GM18909 (cell line): ENCODE measurements around the gene HNMT.

Experiments
- ATAC-seq: cut with Tn5 transposase; IDR thresholded peaks from one replicate; pipeline ENCODE4 v1.9.1; 2021; ENCODE audit warnings: mild to moderate bottlenecking; ENCODE audit not compliant: unreplicated experiment, poor library complexity

The HNMT gene

GRCh38 chr2:137944714-137945113, 19.6 kb upstream of the HNMT start:
- ATAC-seq, result no peak

- no peak for ATAC-seq
These were observed 19.0 kb upstream of the HNMT start for GRCh38 chr2:137945229-137945628.

DNA sequence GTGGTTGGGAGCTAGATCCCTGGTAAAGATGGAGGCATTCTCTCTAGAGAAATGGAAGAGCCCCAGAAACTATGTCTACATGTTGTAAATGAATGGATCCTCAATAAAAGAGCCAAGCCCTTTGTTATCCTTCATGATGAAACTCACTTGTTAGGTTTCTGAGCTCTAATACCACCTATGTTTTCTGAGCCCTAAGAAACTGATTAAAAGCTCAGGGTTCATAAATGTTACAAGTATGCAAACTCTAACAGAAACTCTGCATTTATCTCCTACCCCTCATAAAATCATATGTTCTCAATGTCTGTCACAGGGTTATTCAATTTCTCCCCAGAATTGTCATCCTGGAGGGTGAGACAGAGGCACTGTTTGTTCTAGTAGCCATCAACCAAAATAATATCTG, 18.0 kb upstream of the HNMT start:
- ATAC-seq, result no peak

DNA sequence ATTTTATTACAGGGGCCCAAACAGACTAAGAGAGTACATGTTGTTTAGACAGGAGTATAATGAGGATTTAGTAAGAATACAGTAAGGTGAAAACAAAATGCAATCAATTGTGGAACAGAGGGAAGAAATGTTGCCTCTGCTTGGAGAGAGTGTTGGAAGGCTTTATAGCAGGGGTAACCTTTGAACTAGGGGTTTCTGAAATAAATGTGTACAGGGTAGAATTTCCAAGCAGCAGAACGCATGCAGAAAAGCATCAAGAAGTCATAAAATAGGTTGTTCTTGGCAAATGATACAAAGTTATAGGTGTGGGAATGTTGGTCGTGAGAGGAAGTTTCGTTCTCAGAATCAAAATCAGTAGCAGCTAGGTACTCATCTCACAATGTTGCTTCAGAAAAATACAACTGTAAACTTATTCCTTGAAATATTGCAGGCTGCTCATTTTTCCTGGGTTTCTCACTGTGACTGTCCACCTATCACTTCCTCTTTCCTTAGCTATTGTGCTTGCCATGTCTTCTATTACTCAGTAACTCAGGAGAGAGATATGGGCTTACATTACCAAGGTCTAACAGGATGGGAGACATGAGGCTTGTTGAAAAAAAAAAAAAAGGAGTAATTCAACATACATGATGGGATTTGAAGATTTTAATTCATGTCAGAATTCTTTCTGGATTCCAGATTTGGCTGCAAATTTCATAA, 17.1 kb upstream of the HNMT start:
- no peak for ATAC-seq

DNA sequence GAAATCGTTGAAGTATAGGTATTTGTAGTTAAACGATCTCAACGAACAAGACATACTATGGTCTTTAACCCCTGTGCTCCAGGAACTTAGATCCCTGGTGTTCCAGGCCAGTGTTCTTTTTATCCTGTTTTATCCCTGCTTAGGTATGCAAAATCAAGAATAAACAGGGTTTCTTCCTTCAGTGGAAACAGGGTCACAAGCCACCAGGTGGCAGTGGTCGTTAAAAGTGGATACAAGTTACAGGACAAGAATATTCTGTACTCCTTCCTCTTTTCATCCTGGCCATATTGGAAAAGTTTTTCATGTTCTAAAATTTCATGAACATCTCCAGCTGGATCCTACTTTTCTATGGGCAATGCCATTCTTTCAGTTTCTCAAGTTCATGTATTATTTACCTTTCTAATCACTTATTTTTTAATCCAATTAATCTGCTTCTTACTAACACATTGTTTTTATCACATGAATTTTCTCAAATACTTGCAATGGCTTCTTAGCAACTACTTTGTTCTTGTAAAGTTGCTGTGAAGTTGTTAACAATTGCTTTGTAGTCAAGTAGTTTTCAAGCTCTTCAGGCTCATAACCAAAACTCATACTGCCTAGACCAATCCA, 16.4 kb upstream of the HNMT start:
- ATAC-seq, result peak; percentile 47

- ATAC-seq, result no peak
These were observed 15.4 kb upstream of the HNMT start for GRCh38 chr2:137948894-137949293.

GRCh38 chr2:137950238-137950637, 14.0 kb upstream of the HNMT start:
- ATAC-seq, result no peak

DNA sequence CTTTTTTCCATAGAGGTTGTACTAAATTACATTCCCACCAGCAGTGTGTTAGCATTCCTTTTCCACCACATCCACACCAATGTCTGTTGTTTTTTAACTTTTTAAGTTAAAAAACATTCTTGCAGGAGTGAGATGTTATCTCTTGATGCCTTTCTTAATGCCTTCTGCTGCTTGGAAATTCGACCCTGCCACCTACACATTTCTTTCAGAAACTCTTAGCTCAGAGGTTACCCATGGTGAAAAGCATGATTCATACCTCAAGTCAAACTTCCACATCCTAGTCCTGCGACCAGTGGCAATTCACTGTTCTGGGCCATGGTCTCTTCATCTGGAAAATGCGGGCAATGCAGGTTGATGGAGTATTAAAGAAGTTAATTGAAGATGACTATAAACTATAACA, 12.7 kb upstream of the HNMT start:
- ATAC-seq, result no peak

GRCh38 chr2:137952586-137953129, 11.6 kb upstream of the HNMT start:
- ATAC-seq, result no peak

- no peak for ATAC-seq
These were observed 8.7 kb upstream of the HNMT start for GRCh38 chr2:137955536-137955935.

GRCh38 chr2:137957033-137957432, 7.2 kb upstream of the HNMT start:
- ATAC-seq, result no peak

DNA sequence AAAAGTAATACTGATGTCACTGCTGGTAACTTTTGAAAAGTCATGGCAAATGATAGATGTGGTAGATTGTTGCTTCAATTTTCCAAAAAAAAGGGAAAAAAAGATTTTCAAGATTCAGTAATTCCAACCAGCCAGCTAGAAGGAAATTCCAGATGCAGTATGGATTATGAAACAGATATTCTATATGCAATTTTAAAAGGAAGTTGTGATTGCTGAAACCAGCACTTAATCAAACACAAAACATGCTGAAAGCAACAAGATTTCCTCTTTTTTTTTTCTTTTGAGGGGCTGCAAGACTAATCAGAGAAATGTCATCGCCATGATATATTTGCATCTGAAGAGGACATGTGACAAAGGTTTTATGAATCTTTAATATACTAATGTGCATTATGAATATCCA, 5.1 kb upstream of the HNMT start:
- ATAC-seq, result no peak

DNA sequence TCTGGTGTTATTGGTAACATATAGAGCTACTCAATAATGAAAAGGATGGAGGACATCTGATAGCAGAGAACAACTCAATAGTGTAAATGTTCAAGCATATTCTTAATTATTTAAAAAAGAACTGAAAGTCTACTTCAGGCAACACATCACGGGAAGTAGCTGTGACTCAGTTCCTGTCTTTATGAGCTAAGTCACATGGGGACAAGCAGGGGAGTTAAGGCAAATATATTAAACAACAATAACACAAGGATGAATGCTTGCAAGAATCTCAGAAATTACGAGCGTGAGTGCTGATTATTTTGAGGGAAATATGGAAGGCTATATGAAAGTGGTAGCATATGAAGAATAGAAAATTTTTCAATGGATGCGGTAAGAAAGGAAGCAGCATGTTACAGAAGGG, 4.0 kb upstream of the HNMT start:
- no peak for ATAC-seq

DNA sequence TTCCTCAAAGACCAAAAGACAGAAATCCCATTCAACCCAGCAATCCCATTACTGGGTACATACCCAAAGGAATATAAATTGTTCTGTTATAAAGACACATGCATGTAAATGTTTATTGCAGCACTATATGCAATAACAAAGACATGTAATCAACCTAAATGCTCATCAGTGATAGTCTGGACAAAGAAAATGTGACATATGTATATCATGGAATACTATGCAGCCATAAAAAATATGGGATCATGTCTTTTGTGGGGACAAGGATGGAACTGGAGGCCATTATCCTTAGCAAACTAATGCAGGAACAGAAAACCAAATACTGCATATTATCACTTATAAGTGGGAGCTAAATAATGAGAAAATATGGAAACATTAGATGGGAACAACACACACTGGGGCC, 2.7 kb upstream of the HNMT start:
- no peak for ATAC-seq

DNA sequence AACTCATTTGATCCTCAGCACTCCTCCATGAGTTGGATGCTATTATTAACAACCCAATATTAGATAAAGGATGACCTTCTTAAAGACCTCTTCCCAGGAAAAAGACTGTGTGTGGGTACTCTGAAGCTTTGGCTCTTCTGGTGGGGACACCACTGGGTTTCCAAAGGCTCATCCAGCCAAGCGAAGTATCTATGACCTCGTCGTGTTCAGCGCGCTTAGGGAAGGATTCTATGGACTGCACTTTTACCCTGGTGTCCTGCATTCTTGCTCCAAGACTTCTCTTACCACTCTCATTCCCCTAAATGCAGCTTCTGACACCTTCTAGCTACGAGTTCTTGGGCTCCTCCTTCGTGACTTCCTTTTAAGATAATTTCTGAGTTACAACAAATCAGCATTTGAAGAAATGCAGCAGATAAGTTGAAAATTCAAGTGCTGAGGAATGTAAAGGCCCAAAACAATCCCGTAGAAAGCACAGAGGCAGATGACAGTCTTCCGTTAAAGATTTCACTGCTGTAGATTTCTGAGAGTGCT, 673 bp upstream of the HNMT start:
- no peak for ATAC-seq

GRCh38 chr2:137964859-137965459, 686 bp downstream of the HNMT start:
- ATAC-seq, result no peak

DNA sequence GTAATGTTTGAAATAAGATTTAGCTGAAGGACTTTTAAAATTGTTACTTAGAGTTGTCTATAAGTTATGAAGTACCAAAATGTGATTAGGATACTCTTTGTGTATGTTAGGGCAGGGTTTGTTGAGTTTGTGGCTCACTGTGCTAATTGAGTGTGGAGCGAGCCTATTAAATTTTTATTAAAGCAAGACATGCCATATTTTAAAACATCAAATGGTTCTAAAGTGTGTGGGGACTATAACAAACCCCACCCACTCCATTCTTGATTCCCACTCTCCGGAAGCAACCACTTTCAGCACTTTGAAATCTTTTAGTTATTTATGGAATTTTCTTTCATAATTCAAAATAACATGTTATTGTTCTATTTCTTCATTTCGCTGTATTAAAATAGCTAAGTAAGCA, 1.8 kb downstream of the HNMT start:
- no peak for ATAC-seq

DNA sequence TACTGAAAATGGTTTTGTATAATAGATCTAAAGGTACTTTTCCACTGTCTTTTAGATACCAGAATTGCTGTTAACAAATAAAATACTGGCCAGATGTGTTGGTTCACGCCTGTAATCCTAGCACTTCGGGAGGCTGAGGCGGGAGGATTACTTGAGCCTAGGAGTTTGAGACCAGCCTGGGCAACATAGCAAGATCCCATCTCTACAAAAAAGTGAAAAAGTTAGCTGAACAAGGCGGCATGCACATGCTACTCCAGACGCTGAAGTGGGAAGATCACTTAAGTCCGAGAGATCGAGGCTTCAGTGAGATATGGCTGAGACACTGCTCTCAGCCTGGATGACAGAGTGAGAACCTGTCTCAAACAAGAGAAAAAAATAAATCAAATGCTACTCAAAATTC, 2.8 kb downstream of the HNMT start:
- no peak for ATAC-seq

DNA sequence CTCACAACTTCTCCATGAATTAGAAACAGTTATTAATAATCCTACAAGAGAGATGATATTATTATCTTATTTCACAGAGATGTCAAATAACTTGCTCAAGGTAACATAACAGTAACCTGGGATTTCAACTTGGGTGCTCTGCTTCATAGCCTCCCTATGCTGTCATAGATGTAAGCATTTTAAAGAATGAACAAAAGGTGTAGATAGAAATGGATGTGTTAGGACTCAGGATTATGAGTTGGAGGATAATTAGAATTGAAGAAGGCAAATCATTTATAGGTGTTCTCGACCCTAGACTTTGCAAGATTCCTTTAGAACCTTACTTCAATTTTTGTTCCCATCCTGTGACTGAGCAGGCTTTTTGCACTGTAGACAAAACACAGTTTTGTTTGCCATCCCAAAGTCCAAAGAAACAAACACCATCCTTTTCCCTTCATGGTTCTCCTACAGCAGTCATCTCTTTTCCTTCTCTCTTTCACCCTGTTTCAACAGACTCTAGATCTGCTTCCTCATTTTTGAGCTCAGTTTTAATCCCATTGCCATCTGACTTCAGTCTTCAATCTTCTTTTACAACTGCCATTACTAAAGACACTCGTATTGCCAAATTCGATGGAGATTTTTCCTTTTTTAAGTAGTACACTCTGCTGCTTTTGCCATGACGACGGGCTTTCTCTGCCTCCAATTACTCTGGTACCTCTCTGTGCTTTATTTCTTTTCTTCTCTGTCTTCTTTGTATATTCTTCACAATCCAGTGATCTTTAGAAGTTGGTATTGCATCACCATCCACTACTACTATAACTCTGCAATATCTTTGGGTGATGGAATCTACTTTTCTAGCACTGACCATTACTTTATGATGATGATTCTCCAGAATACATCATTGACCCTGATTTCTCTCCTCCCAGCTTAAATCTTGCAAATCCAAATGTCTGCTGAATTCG, 4.5 kb downstream of the HNMT start:
- ATAC-seq, result no peak

DNA sequence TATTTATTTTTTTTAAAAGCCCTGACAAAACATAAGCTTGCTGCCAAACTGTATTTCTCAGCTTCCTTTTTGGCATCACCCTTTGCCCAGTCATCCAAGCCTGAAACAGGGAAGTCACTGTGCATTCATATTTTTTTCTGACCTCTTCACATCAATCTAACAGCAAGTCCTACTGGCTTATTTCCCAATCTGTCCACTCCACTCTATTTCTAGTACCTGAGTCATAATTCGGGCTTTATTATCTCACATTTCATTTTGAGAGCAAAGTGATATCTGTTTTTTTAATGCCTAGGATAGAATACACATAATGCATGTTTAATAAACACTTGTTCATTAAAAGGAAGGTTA, 5.1 kb downstream of the HNMT start:
- no peak for ATAC-seq
